ENCODE results near the gene PSPN.
A peak's percentile ranks its signal among the peaks of the same experiment; 100 is the strongest.

Gene PSPN

DNA sequence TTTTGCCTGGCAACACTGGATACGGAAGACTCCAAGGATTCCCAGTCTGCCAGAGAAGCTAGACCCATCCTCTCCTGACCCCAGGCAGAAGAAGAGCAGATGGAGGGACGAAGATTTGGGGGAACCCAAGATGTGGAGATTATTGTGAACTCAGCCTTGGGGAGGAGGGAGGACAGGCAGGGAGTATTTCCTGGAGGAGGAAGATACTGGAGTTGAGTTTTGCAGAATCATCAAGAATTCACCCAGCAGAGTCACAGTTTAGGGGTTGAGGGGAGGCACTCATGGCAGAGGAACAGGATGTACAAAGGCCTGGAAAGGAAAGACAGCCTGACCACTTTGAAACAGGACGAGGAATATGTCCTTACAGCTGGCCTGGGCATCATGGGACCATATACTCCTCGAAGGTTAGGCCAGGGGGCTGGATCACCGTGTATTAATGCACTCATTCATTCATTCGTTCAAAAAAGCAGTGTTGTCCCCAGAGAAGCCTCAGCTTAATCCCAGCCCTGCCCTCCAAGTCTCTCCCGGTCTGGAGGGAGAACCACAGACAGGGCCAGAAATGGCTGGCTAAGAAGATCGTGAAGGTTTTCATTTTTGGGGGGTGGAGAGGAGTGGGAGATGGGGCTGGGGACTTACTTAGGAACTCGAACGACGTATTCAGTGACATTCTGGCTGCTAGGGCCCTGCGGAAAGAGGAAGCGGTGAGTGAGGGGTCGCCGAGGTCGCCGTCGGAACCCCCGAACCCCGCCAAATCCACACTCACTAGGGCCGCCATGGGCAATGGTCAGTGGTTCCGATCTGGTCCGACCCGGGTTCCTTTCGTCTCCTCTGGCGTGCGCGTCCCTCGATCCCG is 16.7 kb upstream of the PSPN start:
- Mint-ChIP-seq H3K27me3 (no peaks in the 10 kb centered on the region), H3K27ac (peak overlapping the region; percentile 97), H3K4me1 (peaks cover 19 to 33% of the 10 kb centered on the region in 2 donors), H3K9me3 (peaks cover 0 to 4% of the 10 kb centered on the region in 2 donors), H3K36me3 (peaks cover 20 to 29% of the 10 kb centered on the region in 2 donors), H3K4me3 (peak overlapping the region; percentile 88 to 96)
- DNase-seq: no peak
- ATAC-seq (replicated peaks): peak; percentile 30 to 40

DNA sequence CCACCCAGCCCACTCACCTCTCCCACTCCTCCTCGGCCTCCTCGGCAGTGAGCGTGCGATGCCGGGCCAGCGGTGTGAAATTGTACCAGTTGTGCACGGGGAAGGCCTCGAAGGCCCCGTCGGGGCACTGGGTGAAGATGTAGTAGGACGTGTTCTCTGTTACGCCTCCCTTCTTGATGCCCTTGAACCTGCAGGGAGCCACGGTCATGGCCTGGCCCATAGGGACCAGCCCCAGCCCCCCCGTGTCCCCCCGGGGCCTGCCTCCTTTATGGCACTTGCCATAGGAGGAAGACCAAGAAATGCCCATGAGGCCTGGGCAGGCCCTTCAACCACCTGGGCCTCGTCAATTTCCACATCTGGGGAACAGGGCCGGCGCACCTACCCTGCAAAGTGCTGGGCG is 11.6 kb upstream of the PSPN start:
- H3K4me1 Mint-ChIP-seq: peaks cover 13 to 21% of the 10 kb centered on the region in 2 donors
- ATAC-seq (replicated peaks) (no peak), DNase-seq (no peak)
- H3K9me3 Mint-ChIP-seq: no peaks in the 10 kb centered on the region
- no peak overlapping the region for H3K27ac Mint-ChIP-seq
- H3K27me3 Mint-ChIP-seq: no peaks in the 10 kb centered on the region
- H3K36me3 Mint-ChIP-seq: peaks cover 47 to 55% of the 10 kb centered on the region in 2 donors
- no peak overlapping the region for H3K4me3 Mint-ChIP-seq

DNA sequence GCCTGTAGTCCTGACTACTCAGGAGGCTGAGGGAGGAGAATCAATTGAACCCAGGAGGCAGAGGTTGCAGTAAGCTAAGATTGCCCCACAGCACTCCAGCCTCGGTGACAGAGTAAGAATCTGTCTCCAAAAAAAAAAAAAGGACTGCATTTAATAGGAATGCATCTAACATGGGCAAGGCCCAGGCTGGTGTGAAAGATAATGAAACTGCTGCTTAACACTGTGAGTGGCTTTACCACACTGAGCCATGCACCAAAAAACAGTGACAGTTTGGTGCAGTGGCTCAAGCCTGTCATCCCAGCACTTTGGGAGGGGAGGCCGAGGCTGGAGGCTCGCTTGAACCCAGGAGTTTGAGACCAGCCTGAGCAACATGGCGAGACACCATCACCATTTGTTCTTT is 8.6 kb upstream of the PSPN start:
- Mint-ChIP-seq H3K4me1 (peaks cover 2 to 6% of the 10 kb centered on the region in 2 donors), H3K36me3 (peaks cover 64 to 69% of the 10 kb centered on the region in 2 donors), H3K27ac (no peak overlapping the region), H3K4me3 (no peak overlapping the region), H3K9me3 (peaks cover 5 to 10% of the 10 kb centered on the region in 2 donors), H3K27me3 (no peaks in the 10 kb centered on the region)
- DNase-seq (no peak), ATAC-seq (replicated peaks) (no peak)

DNA sequence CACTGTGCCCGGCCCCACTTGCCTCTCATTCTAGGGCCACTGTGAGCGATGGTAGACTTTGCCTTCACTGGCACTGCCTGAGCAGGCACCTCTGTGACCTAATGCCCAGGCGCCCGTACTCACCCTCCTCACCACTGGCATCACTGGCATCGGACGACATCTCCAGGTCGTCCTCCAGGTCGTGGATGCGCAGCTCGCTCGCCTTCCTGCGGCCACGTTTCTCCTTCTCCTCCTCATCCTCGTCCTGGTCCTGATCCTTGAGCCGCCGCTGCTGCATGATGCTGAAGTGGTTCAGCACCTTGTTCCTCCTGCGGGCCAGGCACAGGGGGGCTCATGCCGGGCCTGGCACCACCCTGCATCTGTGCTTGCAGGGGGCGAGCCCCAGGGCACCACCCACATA is 7.5 kb upstream of the PSPN start:
- Mint-ChIP-seq H3K27ac (peak overlapping the region; percentile 4), H3K9me3 (peaks cover 5 to 10% of the 10 kb centered on the region in 2 donors), H3K27me3 (no peaks in the 10 kb centered on the region), H3K4me3 (no peak overlapping the region), H3K4me1 (peaks cover 2 to 3% of the 10 kb centered on the region in 2 donors), H3K36me3 (peaks cover 63 to 70% of the 10 kb centered on the region in 2 donors)
- ATAC-seq (replicated peaks) (no peak), DNase-seq (no peak)

DNA sequence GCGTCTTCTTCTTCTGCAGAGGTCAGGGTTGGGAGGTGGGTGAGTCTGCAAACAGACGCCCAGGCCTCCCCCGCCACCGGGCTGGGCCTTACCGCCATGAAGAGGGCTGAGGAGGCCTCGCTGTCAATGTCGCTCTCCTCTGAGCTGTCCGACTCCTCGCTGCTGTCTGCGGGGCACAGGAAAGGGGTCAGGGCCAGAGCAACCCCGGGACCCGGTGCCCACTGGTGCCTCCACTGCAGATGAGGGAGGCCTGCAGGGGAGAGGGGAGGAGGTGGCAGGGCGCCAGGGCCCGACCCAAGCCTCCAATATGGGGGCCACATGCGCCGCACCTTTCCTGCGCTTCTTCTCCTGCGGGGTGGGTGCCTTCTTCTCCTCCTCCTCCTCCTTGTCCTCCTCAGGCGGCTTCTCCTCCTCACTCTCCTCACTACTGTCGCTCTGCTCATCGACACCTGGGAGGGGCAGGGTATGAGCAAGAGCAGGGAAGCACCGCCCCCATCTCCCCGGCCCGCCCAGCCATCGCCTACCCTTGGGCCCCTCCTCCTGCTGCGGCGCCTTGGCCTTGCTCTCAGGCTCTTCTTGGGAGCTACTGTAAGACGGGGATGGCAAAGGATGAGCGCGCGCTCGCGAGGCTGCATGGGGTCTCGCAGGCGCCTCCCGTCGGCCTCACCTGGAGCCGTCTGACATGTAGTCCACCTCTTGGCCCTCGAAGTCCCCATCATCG is 5.5 kb upstream of the PSPN start:
- ATAC-seq (replicated peaks) (no peak), DNase-seq (no peak)
- Mint-ChIP-seq H3K4me1 (no peaks in the 10 kb centered on the region), H3K9me3 (peaks cover 5 to 10% of the 10 kb centered on the region in 2 donors), H3K4me3 (no peak overlapping the region), H3K36me3 (peaks cover 49 to 60% of the 10 kb centered on the region in 2 donors), H3K27me3 (no peaks in the 10 kb centered on the region), H3K27ac (no peak overlapping the region)

DNA sequence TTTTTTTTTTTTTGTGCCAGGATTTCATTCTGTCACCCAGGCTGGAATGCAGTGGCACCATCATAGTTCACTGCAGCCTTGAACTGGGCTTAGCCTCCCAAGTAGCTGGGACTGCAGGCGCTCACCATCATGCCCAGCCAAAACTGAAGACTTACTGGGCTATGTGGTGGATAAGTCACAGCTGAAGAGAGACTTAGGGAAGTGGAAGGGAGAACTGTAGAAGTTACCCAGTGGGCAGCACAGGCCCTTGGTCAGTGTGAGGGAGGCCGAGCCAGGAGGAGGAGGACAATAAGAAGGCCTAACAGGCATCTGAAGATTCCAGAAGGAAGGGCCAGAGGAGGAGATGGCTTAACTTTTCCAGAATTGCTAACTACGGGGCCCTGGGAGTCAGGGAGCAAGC is 4.0 kb upstream of the PSPN start:
- peaks cover 0 to under 1% of the 10 kb centered on the region in 2 donors for H3K4me1 Mint-ChIP-seq
- no peak overlapping the region for H3K4me3 Mint-ChIP-seq
- no peaks in the 10 kb centered on the region for H3K27me3 Mint-ChIP-seq
- no peak for ATAC-seq (replicated peaks)
- peaks cover 47 to 56% of the 10 kb centered on the region in 2 donors for H3K36me3 Mint-ChIP-seq
- peaks cover 5 to 10% of the 10 kb centered on the region in 2 donors for H3K9me3 Mint-ChIP-seq
- H3K27ac Mint-ChIP-seq: no peak overlapping the region
- DNase-seq: no peak

- no peaks in the 10 kb centered on the region for H3K27me3 Mint-ChIP-seq
- no peak for ATAC-seq (replicated peaks)
- H3K36me3 Mint-ChIP-seq: peaks cover 43 to 54% of the 10 kb centered on the region in 2 donors
- peaks cover 7 to 13% of the 10 kb centered on the region in 2 donors for H3K4me1 Mint-ChIP-seq
- no peak for DNase-seq
- H3K27ac Mint-ChIP-seq: no peak overlapping the region
- H3K9me3 Mint-ChIP-seq: peaks cover 5 to 10% of the 10 kb centered on the region in 2 donors
- H3K4me3 Mint-ChIP-seq: no peak overlapping the region
Measured at GRCh38 chr19:6378486-6378885, 2.8 kb upstream of the PSPN start.

- Mint-ChIP-seq H3K4me1 (peaks cover 7 to 15% of the 10 kb centered on the region in 2 donors), H3K27ac (no peak overlapping the region), H3K4me3 (no peak overlapping the region), H3K27me3 (no peaks in the 10 kb centered on the region), H3K36me3 (peaks cover 38 to 49% of the 10 kb centered on the region in 2 donors), H3K9me3 (peaks cover 5 to 10% of the 10 kb centered on the region in 2 donors)
- DNase-seq (no peak), ATAC-seq (replicated peaks) (no peak)
Measured at GRCh38 chr19:6378041-6378440, 2.3 kb upstream of the PSPN start.

DNA sequence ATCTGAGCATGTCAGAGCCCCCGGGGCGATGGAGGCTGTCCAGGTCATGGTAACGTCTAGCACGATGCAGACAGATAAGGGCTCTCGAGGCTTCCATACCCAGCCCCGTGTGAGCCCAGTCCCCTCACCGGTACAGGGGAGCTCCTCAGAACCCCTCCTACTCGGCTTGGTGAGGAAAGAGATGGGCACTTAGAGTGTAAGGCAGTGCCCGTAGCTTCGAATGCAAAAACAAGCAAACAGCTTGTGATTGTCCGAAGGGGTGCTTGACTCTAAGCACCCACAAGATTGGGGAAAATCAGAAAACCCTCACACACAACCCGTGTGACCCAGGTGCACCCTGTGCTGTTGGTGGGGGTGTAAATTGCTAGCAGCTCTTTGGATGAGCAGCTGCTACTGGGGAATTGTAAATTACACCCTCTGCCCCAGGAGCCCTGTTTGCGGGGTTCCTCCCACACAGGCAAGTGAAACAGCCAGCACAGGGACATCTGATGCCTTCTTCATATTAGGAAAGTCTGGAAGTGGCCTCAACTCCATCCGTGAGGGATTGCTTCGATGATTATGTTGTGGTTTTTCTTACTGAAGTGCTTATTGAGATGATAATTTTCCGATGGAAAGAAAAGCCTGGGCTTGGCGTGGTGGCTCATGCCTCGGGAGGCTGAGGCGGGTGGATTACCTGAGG is 918 bp upstream of the PSPN start:
- Mint-ChIP-seq H3K27ac (peak overlapping the region; percentile 65), H3K36me3 (peaks cover 28 to 40% of the 10 kb centered on the region in 2 donors), H3K4me1 (peaks cover 10 to 22% of the 10 kb centered on the region in 2 donors), H3K4me3 (no peak overlapping the region), H3K27me3 (no peaks in the 10 kb centered on the region), H3K9me3 (peaks cover 5 to 10% of the 10 kb centered on the region in 2 donors)
- ATAC-seq (replicated peaks): no peak
- no peak for DNase-seq

DNA sequence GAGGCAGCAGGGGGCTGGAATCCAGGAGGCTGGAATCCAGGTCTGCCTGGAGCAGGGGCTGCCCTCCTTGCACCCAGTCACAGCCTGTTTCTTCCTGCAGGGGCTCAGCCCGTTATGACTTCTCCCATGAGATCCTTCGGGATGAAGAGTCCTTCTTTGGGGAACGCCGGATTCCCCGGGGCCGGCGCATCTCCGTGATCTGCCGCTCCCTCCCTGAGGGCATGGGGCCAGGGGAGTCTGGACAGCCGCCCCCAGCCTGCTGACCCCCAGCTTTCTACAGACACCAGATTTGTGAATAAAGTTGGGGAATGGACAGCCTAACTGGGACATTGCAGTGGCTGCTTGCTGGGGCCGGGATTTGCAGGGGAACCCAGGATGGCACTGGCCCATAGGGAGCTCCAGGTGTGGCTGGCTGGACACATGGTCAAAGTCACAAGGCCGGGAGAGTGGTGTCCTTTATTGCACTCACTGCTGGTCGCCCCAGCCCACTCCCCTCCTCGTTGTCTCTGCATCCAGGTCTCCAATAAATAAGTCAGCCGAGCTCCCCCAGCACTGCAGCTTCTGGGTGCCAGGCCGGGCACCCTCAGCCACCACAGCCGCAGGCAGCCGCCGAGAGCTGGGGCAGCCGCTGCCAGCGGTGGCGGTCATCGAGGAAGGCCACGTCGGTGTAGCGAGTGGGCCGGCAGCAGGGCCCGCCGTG is 872 bp downstream of the PSPN start:
- peaks cover 11 to 23% of the 10 kb centered on the region in 2 donors for H3K36me3 Mint-ChIP-seq
- H3K9me3 Mint-ChIP-seq: peaks cover 2 to 3% of the 10 kb centered on the region in 2 donors
- peaks cover 11 to 22% of the 10 kb centered on the region in 2 donors for H3K4me1 Mint-ChIP-seq
- peak overlapping the region; percentile 36 to 72 for H3K4me3 Mint-ChIP-seq
- H3K27ac Mint-ChIP-seq: no peak overlapping the region
- DNase-seq: no peak
- H3K27me3 Mint-ChIP-seq: no peaks in the 10 kb centered on the region
- ATAC-seq (replicated peaks): no peak

- Mint-ChIP-seq H3K4me1 (peaks cover 15 to 22% of the 10 kb centered on the region in 2 donors), H3K4me3 (peak overlapping the region; percentile 36 to 99), H3K9me3 (no peaks in the 10 kb centered on the region), H3K27me3 (no peaks in the 10 kb centered on the region), H3K36me3 (peaks cover 11 to 23% of the 10 kb centered on the region in 2 donors), H3K27ac (no peak overlapping the region)
- DNase-seq (no peak), ATAC-seq (replicated peaks) (no peak)
Measured at GRCh38 chr19:6374161-6374709, 1.5 kb downstream of the PSPN start.

- peaks cover 15 to 22% of the 10 kb centered on the region in 2 donors for H3K4me1 Mint-ChIP-seq
Measured at GRCh38 chr19:6373813-6374108, 2.0 kb downstream of the PSPN start.

DNA sequence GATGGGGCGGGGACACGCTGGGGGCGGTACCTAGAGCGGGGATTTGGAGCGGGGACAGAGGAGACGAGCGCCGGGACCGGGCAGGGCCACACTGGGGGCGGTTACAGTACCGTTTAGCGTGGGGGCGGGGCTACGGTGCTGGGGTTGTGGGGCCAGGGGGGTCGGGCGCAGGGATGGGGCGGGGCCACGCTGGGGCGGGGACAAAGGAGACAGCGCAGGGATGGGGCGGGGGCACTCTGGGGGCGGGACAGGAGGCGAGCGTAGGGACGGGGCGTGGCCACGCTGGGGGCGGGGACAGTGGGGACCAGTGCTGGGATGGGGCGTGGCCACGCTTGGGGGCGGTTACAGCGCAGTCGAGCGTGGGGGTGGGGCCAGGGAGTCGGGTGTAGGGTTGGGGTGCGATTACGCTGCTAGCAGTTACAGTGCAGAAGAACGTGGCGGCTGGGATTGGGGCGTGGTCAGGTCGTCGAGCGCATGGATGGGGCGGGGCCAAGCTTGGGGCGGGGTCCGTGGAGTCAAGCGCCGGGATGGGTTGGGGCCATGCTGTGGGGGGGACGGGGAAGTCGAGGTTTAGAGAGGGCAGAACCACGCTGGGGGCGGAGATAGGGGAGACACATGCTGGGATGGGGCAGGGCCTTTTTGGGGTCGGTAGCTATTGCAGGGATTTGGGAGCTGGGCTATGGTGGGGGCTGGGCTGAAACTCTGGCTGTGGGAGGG is 2.5 kb downstream of the PSPN start:
- H3K36me3 Mint-ChIP-seq: peaks cover 11 to 21% of the 10 kb centered on the region in 2 donors
- H3K4me1 Mint-ChIP-seq: peaks cover 15 to 22% of the 10 kb centered on the region in 2 donors
- no peaks in the 10 kb centered on the region for H3K9me3 Mint-ChIP-seq
- ATAC-seq (replicated peaks) (peak; percentile 69 to 73), DNase-seq (peak; percentile 95)
- no peaks in the 10 kb centered on the region for H3K27me3 Mint-ChIP-seq
- peak overlapping the region; percentile 98 for H3K27ac Mint-ChIP-seq
- peak overlapping the region; percentile 94 to 99 for H3K4me3 Mint-ChIP-seq

More at GRCh38 chr19:6373813-6374108, 2.0 kb downstream of the PSPN start:
- H3K27me3 Mint-ChIP-seq: no peaks in the 10 kb centered on the region
- peak overlapping the region; percentile 34 for H3K27ac Mint-ChIP-seq
- no peaks in the 10 kb centered on the region for H3K9me3 Mint-ChIP-seq
- no peak for ATAC-seq (replicated peaks)
- peak; percentile 13 for DNase-seq
- H3K4me3 Mint-ChIP-seq: peak overlapping the region; percentile 94 to 99
- H3K36me3 Mint-ChIP-seq: peaks cover 12 to 23% of the 10 kb centered on the region in 2 donors

All from stimulated activated naive B cell treated with anti-CD40 and anti-IgM and Interleukin-4, amounts not matched to agents 10 μg/mL and 1 μg/mL and 100 μg/mL, for 72 hours (primary cell).